ENCODE measurements around the gene NECTIN4.

Gene NECTIN4

GRCh38 chr1:161091093-161091492 is 1.7 kb upstream of the NECTIN4 start:
- no peaks in the 10 kb centered on the region for H3K9me3 ChIP-seq (ENCODE audit: control insufficient read depth, insufficient read depth, low read length)

DNA sequence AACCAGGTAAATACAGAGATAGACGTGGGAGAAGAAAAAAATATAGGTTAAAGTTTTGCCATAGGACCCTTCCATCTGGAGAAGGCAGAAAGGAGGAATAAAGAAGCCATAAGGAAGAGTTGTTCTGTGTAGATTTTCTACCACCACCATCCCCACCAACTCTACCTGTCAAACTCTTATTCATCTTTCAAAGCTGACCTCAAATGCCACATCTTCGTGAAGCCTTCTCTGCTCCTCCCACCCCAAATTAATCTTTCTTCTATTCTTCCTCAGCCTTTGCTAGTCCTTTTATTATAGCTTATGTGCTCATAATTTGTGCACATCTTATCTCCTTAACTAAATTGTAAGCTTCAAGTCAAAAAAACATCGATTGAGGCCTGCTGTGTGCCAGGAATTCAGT is 1.3 kb upstream of the NECTIN4 start:
- no peaks in the 10 kb centered on the region for H3K36me3 ChIP-seq (ENCODE audit: control insufficient read depth, insufficient read depth, low read length)
- no peaks in the 10 kb centered on the region for H3K9me3 ChIP-seq (ENCODE audit: control insufficient read depth, insufficient read depth, low read length)
- H3K27ac ChIP-seq (ENCODE audit: low read depth, low read length), result no peak overlapping the region
- 0 out of 2 replicates have a peak, but pooled peaks cover 7% of the 10 kb centered on the region for H3K4me1 ChIP-seq (ENCODE audit: control insufficient read depth, insufficient read depth, low read length)
- no peaks in the 10 kb centered on the region for H3K27me3 ChIP-seq (ENCODE audit: control insufficient read depth, insufficient read depth, low read length)
- H3K4me3 ChIP-seq (ENCODE audit: low read depth, low read length), result no peak overlapping the region
- H3K9ac ChIP-seq (ENCODE audit: low read depth, low read length), result no peak overlapping the region

More at GRCh38 chr1:161091093-161091492, 1.7 kb upstream of the NECTIN4 start:
- Histone ChIP-seq H3K4me3 (ENCODE audit: low read depth, low read length) (no peak overlapping the region), H3K27me3 (ENCODE audit: control insufficient read depth, insufficient read depth, low read length) (no peaks in the 10 kb centered on the region), H3K4me1 (ENCODE audit: control insufficient read depth, insufficient read depth, low read length) (0 out of 2 replicates have a peak, but pooled peaks cover 7% of the 10 kb centered on the region), H3K9ac (ENCODE audit: low read depth, low read length) (no peak overlapping the region), H3K27ac (ENCODE audit: low read depth, low read length) (no peak overlapping the region), H3K36me3 (ENCODE audit: control insufficient read depth, insufficient read depth, low read length) (no peaks in the 10 kb centered on the region)

- no peak overlapping the region for H3K27ac ChIP-seq (ENCODE audit: low read depth, low read length)
- no peaks in the 10 kb centered on the region for H3K9me3 ChIP-seq (ENCODE audit: control insufficient read depth, insufficient read depth, low read length)
- H3K36me3 ChIP-seq (ENCODE audit: control insufficient read depth, insufficient read depth, low read length), result no peaks in the 10 kb centered on the region
- H3K27me3 ChIP-seq (ENCODE audit: control insufficient read depth, insufficient read depth, low read length), result no peaks in the 10 kb centered on the region
- no peak overlapping the region for H3K9ac ChIP-seq (ENCODE audit: low read depth, low read length)
- no peak overlapping the region for H3K4me3 ChIP-seq (ENCODE audit: low read depth, low read length)
- 0 out of 2 replicates have a peak, but pooled peaks cover 7% of the 10 kb centered on the region for H3K4me1 ChIP-seq (ENCODE audit: control insufficient read depth, insufficient read depth, low read length)
Measured at GRCh38 chr1:161089938-161090337, 580 bp upstream of the NECTIN4 start.

GRCh38 chr1:161088587-161089110 is 709 bp downstream of the NECTIN4 start:
- Histone ChIP-seq H3K9ac (ENCODE audit: low read depth, low read length) (no peak overlapping the region), H3K4me3 (ENCODE audit: low read depth, low read length) (no peak overlapping the region), H3K9me3 (ENCODE audit: control insufficient read depth, insufficient read depth, low read length) (no peaks in the 10 kb centered on the region), H3K4me1 (ENCODE audit: control insufficient read depth, insufficient read depth, low read length) (0 out of 2 replicates have a peak, but pooled peaks cover 7% of the 10 kb centered on the region), H3K36me3 (ENCODE audit: control insufficient read depth, insufficient read depth, low read length) (no peaks in the 10 kb centered on the region), H3K27me3 (ENCODE audit: control insufficient read depth, insufficient read depth, low read length) (no peaks in the 10 kb centered on the region), H3K27ac (ENCODE audit: low read depth, low read length) (no peak overlapping the region)

DNA sequence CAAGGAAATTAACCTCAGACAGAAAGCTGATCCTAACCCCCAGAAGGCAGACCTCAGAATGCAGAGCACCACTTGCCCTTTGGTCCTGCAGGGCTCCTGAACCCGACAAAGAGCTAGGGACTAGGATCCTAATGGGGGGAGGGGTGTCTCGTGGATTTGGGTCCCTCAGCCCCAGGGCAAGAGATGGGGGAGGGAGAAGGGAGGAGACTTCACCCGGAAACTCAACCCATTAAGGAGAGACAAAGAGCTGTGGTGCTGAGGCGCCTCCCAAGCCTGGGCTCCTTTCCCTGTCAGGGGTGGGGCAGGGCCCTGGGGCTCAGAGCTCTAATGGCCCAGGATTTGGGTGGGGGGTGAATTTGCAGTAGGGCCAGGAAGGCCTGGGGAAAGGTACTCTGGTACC is 2.9 kb downstream of the NECTIN4 start:
- 0 out of 2 replicates have a peak, but pooled peaks cover 10% of the 10 kb centered on the region for H3K4me1 ChIP-seq (ENCODE audit: control insufficient read depth, insufficient read depth, low read length)
- no peak overlapping the region for H3K4me3 ChIP-seq (ENCODE audit: low read depth, low read length)
- no peak overlapping the region for H3K27ac ChIP-seq (ENCODE audit: low read depth, low read length)
- no peaks in the 10 kb centered on the region for H3K36me3 ChIP-seq (ENCODE audit: control insufficient read depth, insufficient read depth, low read length)
- no peaks in the 10 kb centered on the region for H3K27me3 ChIP-seq (ENCODE audit: control insufficient read depth, insufficient read depth, low read length)
- no peak overlapping the region for H3K9ac ChIP-seq (ENCODE audit: low read depth, low read length)
- H3K9me3 ChIP-seq (ENCODE audit: control insufficient read depth, insufficient read depth, low read length), result no peaks in the 10 kb centered on the region

DNA sequence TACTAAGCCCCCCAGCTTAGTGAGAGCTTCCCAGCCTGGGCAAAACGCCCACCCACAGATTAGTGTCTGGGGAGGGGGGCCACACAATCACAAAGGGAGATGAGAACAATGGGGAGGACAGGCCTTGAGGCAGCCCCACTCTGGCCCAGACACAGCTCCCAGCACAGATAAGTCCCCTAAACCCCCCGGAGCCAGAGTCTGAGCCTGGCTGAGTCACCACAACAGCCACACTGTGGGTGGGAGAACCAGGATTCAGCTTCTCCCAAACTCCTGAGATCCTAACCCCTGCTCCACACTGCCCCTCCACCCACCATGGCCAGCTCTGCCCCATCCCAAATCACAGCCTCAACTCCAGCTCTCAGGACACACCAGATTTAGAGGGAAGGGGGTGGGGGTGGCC is 4.2 kb downstream of the NECTIN4 start:
- Histone ChIP-seq H3K9me3 (ENCODE audit: control insufficient read depth, insufficient read depth, low read length) (no peaks in the 10 kb centered on the region), H3K27me3 (ENCODE audit: control insufficient read depth, insufficient read depth, low read length) (no peaks in the 10 kb centered on the region), H3K4me1 (ENCODE audit: control insufficient read depth, insufficient read depth, low read length) (0 out of 2 replicates have a peak, but pooled peaks cover 10% of the 10 kb centered on the region), H3K27ac (ENCODE audit: low read depth, low read length) (peak overlapping the region; percentile 9), H3K36me3 (ENCODE audit: control insufficient read depth, insufficient read depth, low read length) (no peaks in the 10 kb centered on the region), H3K9ac (ENCODE audit: low read depth, low read length) (no peak overlapping the region), H3K4me3 (ENCODE audit: low read depth, low read length) (no peak overlapping the region)

- H3K27ac ChIP-seq (ENCODE audit: low read depth, low read length), result peak overlapping the region; percentile 9
- H3K4me3 ChIP-seq (ENCODE audit: low read depth, low read length), result no peak overlapping the region
- H3K9ac ChIP-seq (ENCODE audit: low read depth, low read length), result no peak overlapping the region
- no peaks in the 10 kb centered on the region for H3K36me3 ChIP-seq (ENCODE audit: control insufficient read depth, insufficient read depth, low read length)
- H3K9me3 ChIP-seq (ENCODE audit: control insufficient read depth, insufficient read depth, low read length), result no peaks in the 10 kb centered on the region
- H3K4me1 ChIP-seq (ENCODE audit: control insufficient read depth, insufficient read depth, low read length), result 0 out of 2 replicates have a peak, but pooled peaks cover 8% of the 10 kb centered on the region
- H3K27me3 ChIP-seq (ENCODE audit: control insufficient read depth, insufficient read depth, low read length), result no peaks in the 10 kb centered on the region
Measured at GRCh38 chr1:161084597-161084988, 4.8 kb downstream of the NECTIN4 start.

DNA sequence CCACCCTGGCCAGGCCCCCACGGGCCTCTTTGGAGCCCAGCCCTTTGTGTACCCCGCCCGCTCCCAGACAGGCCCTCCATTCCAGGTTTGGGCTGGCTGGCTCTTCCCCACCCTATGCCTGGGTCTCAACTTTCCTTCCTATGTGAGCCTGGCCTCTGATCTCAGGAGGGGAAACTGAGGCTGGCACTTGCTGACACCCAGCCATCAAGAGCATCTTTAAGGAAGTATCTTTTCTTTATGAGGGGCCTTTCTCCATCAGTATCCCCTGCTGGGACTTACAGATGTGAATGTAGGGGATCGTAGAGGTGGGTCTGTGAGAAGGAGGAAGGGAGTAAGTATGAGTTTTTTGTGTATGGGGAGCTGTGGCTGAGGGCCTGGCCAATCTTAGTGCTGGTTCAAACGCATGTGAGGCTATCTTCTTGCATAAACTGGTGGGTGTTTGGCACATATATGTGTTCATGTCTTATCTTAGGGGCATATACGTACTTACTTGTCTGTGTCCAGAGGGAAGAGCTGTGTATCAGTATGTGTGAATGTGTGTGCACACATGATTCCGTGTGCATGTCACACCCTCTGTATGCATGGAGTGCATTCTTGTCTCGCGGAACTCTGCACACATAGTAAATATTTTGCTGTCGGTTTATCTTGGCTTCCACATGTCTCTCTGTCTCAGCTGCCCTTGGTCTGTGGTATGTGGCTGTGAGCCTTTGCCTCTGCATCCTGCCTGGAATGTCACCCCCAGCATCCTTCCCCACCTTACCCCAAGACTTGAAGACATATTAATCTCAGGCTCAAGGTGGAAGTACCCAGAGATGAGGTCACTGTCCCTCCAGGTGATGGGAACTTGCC is 5.4 kb downstream of the NECTIN4 start:
- no peak overlapping the region for H3K27ac ChIP-seq (ENCODE audit: low read depth, low read length)
- 0 out of 2 replicates have a peak, but pooled peaks cover 4% of the 10 kb centered on the region for H3K4me1 ChIP-seq (ENCODE audit: control insufficient read depth, insufficient read depth, low read length)
- no peaks in the 10 kb centered on the region for H3K9me3 ChIP-seq (ENCODE audit: control insufficient read depth, insufficient read depth, low read length)
- no peaks in the 10 kb centered on the region for H3K27me3 ChIP-seq (ENCODE audit: control insufficient read depth, insufficient read depth, low read length)
- no peak overlapping the region for H3K4me3 ChIP-seq (ENCODE audit: low read depth, low read length)
- H3K36me3 ChIP-seq (ENCODE audit: control insufficient read depth, insufficient read depth, low read length), result no peaks in the 10 kb centered on the region
- no peak overlapping the region for H3K9ac ChIP-seq (ENCODE audit: low read depth, low read length)

DNA sequence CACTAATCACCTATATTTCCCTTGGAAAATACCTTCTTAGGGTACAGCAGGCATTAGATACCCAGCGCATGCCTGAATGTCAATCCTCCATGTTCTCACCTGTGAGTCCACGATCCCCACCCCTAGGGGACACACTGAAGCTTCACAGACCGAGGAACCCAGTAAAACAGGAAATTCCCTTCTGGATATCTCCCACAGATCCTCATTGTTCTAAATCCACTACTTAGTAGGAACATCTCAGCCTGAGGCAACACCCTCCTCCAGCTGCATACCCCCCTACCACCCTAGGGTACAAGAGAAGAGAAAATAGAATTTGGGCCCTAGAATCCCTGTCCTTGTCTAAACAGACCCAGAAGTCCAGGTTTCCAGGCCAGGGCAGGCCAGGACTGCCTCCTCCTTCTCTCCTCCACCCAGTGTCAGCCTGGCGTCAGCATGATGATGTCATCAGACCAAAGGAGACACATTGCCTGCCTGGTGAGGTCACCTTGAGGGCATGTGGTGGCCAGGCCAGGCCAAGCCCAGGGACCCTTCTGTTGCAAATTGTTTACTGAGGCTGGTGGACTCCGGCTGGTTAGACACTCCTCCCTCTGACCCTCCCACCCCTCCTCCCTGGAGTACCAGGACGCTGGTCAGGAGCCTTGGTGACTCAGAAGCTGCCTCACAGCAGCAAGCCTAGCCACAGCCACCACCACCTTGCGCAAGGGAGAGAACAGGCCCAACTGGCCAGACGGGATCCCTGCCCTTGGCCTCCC is 6.2 kb downstream of the NECTIN4 start:
- H3K4me3 ChIP-seq (ENCODE audit: low read depth, low read length), result no peak overlapping the region
- 0 out of 2 replicates have a peak, but pooled peaks cover 4% of the 10 kb centered on the region for H3K4me1 ChIP-seq (ENCODE audit: control insufficient read depth, insufficient read depth, low read length)
- H3K36me3 ChIP-seq (ENCODE audit: control insufficient read depth, insufficient read depth, low read length), result no peaks in the 10 kb centered on the region
- peak overlapping the region; percentile 59 for H3K27ac ChIP-seq (ENCODE audit: low read depth, low read length)
- H3K27me3 ChIP-seq (ENCODE audit: control insufficient read depth, insufficient read depth, low read length), result no peaks in the 10 kb centered on the region
- H3K9me3 ChIP-seq (ENCODE audit: control insufficient read depth, insufficient read depth, low read length), result no peaks in the 10 kb centered on the region
- H3K9ac ChIP-seq (ENCODE audit: low read depth, low read length), result no peak overlapping the region

- H3K36me3 ChIP-seq (ENCODE audit: control insufficient read depth, insufficient read depth, low read length), result no peaks in the 10 kb centered on the region
- no peak overlapping the region for H3K9ac ChIP-seq (ENCODE audit: low read depth, low read length)
- H3K4me3 ChIP-seq (ENCODE audit: low read depth, low read length), result no peak overlapping the region
- H3K9me3 ChIP-seq (ENCODE audit: control insufficient read depth, insufficient read depth, low read length), result no peaks in the 10 kb centered on the region
- H3K4me1 ChIP-seq (ENCODE audit: control insufficient read depth, insufficient read depth, low read length), result 0 out of 2 replicates have a peak, but pooled peaks cover 4% of the 10 kb centered on the region
- H3K27ac ChIP-seq (ENCODE audit: low read depth, low read length), result no peak overlapping the region
- H3K27me3 ChIP-seq (ENCODE audit: control insufficient read depth, insufficient read depth, low read length), result no peaks in the 10 kb centered on the region
Measured at GRCh38 chr1:161082483-161082882, 6.9 kb downstream of the NECTIN4 start.

Measured in HUES48 (cell line).